Measurements from ENCODE around the gene WFDC8.
A peak's percentile ranks its signal among the peaks of the same experiment; 100 is the strongest.

The WFDC8 gene

DNA sequence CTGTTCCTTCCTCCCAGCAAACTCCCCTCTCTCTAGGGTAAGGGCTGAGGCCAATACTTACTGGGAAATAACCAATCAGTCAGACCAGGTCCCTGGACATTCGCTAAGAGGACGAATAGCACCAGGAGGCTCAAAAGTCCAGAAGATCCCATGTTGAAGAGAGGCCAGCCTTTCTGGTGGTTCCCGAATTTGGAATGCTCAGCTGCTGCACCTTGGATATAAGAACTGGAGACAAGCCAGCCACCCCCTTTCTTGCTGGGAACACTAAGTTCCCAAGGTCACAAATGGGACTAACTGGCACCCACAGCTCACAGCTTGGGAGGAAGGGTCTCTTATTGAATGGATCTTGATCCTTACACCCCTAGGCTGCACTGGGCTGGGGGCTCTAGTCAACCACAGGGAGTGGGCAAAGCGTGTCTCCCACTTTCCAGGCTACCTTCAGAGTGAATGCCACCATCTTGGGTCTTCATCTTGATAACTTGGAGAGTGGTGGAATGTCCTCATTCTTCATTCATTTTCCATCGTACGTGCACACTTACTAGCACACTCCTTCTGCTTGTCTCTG is 31.8 kb downstream of the WFDC8 start, which contains the start of gene EPPIN:
TSS of gene EPPIN (minus strand) at position 196 of the 565 bp plus-strand sequence. CDS start at position 152, 44 bp downstream.
- DNase-seq = no peak

DNA sequence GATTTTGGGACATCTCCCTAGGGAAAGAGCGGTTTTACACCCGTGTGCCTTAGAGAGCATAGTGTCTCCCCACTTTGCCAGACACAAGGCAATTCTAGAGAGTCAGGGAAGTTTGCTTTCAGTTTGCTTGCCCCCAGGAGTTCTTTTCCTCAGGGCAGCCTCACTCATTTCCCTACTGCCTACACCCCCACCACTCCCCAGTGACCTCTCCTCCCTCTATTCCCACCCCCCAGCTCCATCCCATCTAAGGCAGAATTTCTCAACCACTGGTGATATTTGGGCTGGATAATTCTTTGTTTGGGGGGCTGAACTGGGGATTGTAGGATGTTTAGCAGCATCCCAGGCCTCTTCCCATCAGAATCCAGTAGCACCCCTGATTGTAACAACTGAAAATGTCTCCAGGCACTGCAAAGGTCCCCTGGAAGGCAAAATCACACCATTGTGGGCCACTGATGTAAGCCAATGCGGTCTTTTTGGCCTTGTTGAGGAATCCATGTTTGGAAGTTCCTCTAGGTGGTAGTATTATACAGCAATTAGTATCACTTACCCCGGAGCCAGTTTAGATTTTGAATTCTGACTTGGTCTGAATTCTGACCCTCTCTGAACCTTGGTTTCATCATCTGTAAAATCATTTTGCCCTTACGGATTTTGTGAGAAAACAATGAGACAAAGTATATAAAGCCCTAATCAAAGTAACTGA is 33.2 kb downstream of the WFDC8 start:
- peak; percentile 41 for DNase-seq

DNA sequence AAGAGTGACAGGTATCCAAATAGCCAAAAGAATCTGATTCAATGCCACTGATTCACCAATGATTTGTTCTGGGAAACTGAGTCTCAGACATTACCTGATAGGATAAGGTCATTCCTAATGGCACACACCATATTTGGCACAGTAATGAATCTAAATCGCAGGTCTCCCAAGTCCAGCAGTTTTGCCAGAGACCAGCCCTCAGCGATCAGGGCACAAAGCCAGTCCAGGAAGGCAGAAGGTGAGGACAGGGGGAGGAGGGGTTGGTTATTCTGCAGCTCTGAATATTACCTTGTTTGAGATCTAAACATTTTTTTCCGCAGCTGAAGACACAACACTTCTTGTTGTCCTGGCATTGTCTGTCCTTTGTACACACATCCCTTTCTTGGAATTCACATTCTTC is 33.7 kb downstream of the WFDC8 start:
- DNase-seq = no peak

DNA sequence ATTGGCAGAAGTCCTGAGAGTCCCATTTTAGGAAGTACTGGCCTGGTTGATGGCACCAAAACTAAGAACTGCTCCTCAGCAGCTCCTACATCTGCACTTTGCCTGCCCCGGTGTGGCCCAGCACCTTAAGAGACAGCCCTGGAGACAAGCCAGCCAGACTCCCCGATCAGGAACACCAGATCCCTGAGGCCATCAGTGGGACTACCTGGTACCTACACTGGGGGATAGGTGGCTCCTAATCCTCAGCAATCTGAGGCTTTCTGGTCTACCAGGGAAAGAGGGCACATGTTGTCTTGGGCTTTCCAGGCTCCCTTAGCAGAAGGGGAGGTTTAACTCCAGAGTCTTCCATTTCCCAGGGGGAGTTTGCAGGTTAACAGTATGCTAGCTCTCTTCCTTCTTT is 39.7 kb downstream of the WFDC8 start, which contains the start of gene WFDC6:
TSS of gene WFDC6 (minus strand) at position 101 of the 400 bp plus-strand sequence. CDS start at position 26, 75 bp downstream.
- DNase-seq = no peak

DNA sequence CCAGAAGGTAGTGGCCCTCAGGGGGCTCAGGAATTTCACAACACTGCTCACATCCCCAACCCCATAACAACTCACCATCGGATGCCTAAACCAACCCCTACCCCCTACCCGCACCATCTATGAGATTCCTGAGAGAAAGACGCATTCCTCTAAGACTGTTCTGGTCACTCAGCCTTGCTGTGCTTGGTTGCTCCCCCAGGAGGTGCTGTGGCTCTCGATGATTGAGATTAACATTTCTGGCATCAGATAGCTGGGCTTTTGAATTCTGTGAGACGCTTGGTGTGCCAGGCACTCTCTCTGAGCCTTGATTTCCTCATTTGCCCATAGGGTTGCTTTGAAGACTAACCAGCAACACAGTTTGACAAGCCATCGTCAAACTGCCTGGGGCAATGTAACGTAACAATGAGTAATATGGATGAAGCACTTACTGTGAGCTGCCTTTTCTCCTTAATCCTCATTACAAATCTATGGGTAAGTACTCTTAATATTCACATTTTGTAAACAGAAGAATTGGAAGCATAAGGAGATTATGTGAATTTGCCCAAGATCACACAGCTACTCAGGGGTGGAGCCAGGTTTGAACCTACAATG is 40.8 kb downstream of the WFDC8 start:
- no peak for DNase-seq

DNA sequence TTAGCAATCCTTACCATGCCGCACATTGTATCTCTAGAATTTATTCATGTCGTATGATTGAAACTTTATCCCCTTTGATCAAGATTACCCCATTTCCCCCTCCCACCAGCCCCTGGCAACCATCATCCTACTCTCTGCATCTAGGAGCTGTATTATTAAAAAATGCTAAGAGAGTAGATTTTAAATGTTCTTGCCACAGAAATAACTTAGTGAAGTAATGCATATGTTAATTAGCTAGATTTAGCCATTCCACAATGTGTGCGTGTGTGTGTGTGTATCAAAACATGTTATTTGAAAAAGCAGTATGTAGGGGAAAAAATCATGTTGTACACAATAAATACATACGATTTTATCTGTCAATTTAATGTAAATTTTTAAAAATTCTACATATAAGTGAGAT is 51.8 kb downstream of the WFDC8 start:
- DNase-seq = no peak

DNA sequence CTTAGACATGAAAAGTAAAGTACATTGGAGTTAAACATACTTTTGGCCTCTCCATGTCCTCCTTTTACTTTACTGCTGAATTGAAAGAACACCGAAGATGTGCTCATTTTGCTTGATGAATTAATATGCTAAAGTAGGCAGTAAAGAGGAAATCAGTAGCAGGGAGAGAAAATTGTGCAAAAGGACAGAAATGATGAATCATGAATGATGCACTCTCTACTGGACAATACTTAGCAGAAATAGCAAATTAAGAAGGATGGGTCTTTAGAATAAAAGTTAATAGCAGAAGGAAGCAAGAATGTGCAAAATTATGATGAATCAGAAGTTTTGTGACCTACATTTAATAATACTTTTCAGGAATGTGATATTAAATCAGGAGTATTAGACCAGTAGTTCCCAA is 55.3 kb downstream of the WFDC8 start:
- no peak for DNase-seq

DNA sequence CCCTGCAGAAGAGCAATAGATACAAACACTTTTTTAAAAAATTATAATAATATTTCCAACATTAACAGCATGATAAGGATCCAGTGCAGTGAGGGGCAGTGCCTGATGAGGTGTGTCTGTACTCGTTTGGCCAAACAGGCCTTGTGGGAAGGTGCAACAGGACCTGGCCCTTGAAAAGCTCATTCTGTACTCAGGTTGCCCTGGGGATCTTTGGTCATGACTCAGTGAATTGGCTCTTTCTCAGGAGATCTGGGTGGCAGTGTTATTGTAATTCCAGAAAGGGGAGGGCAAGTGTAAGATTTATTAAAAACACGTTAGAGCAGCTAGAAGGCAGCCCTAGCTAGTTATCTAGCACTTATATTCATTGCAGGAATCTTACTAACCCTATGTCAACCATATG is 60.8 kb downstream of the WFDC8 start:
- no peak for DNase-seq

DNA sequence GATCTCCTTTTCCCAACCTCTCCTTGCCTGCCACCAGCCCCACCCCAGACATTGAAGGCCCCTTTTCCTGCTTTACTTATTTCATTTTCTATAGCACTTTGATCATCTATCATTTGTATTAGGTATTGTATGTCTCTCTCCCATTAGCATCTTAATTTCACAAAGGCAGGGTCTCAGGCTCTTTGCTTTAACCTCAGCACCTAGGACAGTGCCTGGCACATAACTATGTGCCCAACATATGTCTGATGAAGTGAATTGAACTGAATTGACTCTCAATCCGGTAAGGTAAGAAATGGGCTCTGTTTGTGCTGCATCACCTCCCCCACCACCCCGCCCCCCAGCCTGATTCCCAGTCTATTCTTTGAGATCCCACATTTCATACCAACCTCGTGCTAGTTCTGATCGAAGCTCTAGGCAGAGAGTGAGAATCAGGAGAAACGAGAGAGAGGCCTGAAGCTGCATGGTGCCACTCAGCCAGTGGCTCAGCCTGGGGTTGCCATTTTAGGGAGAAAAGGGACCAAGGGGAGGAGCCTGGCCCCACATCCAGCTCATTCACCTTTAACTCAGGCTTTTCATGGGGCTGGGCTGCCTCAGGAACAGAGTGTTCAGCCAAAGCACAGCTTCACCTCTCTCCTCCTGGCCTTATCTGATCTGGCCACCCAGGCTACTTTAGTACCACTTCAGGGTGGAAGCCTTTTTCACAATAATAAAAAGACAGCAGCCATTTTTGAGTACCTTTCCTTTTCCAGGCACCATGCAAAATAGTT is 63.8 kb downstream of the WFDC8 start, which contains the start of gene SPINT3:
TSS of gene SPINT3 (minus strand) at position 476 of the 767 bp plus-strand sequence. CDS start at position 462, 14 bp downstream.
- no peak for DNase-seq

DNA sequence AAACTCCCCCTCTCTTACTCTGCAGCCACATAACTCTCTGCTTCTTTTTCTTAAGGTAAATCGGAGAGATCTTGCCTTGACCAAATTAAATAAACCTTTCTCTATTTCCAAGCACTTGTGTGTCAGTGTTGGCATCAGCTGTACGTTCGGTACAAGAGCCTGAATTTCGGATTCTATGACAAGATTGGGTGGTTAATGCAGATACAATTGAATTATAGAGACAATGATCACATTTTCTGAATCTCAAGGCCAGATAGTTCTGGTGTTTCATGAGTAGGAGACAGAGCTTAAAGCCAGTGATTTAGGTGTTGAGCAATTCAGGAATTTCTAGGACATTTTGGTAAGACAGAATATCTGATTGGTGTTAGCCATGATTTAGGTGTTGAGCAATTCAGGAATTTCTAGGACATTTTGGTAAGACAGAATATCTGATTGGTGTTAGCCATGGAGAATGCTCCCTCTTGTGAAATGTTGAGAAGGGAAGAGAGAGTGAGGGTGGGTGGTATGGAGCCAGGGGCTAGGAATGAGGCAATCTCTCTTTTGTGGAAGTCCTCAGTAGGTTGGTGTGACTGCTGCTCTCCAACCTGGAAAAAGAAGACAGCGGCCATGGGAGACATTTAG is 68.7 kb downstream of the WFDC8 start:
- DNase-seq = no peak

DNA sequence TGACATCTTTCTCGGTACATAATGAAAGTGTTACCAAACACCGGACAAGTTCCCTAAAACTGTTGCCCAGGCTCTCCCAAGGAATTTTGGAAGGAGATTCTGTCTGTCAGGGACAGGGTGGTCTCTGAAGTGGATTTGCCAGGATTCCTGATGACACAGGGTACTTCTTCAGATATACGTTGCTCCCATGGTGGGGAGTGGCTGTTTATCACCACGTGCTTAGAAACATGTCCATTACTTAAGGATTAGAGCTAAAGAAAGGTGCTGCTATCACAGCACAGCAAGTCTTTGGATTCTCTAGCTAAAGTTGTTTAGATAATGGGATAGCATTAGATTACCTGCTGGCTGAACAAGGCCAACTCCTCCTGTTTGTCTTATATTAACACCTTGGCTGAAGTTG is 70.0 kb downstream of the WFDC8 start:
- DNase-seq = no peak

DNA sequence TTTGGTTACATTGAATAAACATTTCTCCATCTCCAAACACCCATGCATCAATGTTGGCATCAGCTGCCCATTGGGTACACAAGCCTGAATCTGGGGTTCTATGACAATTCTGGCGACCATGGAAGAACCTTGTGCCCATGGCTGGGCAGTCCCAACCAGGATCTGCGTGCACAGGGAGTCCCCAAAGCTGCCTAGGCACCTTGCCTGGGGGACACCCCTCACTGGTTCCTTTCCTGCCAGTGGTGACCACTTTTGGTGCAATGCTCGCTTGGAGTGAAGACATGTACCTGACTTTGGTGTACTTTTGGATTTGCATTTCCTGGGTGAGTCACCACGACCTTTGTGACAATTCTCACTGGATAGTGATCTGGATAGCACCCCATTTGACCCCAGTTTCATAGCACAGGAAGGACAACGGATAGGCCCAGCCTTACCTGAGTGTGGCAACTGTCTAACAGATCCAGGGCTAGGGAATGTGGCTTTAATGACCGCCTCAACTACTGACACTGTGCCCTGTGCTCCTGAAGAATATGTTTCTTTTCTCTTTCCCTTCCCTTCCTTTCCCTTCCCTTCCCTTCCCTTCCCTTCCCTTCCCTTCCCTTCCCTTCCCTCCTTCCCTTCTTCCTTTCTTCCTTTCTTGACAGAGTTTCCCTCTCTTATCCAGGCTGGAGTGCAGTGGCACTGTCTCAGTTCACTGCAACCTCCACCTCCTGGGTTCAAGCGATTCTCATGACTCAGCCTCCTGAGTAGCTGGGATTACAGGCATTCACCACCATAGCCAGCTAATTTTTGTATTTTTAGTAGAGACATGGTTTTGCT is 70.8 kb downstream of the WFDC8 start:
- DNase-seq = no peak

DNA sequence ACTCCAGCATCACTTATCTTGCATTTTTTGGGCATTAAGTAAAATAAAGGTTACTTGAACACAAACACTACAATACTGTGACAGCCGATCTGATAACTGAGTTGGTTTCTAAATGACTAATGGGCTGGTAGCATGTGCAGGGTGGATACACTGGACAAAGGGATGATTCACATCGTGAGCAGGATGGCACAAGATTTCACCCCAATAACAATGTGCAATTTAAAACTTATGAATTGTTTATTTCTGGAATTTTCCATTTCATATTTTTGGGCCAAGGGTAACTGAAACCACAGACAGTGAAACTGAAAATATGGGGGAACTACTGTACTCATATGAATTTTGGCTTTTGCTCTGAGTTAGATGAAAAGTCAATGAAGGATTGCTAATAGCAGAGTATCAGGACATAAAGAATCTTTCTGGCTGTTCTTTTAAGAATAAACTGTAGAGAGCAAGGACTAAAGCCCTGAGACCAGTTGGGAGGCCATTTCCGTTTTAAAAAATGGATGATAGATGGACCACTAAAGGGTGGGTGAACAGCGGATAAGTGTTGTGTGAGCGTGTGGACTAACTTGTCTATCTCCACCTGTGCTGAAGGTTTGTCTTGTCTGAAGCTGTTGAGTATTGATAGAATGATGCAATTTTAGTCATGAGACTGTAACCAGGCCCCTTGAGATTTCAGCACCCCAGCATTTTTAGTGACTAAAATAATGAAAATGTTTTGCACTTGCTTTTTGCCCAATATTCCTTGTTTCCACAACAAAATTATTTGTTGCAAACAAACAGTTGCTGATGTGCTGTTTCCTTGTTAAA is 71.9 kb downstream of the WFDC8 start:
- DNase-seq = no peak

DNA sequence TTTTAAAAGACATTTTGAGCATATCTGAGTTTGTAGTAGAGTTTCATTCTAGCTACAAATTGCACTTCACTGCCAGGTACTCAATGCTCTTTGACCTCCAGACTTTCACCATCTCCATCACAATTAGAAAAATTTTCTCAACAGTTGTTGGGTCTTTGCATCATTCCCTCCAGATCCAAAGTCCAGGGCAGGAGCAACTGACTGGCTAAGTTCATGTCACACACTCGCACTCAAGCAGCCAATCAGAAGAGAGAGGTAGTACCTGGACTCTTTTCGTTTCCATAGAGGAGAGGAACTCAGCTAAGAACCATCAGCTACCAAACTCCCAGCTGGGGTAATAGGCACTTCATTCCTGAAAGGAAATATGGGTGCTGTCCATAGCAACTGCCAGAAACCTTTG is 72.7 kb downstream of the WFDC8 start:
- no peak for DNase-seq

DNA sequence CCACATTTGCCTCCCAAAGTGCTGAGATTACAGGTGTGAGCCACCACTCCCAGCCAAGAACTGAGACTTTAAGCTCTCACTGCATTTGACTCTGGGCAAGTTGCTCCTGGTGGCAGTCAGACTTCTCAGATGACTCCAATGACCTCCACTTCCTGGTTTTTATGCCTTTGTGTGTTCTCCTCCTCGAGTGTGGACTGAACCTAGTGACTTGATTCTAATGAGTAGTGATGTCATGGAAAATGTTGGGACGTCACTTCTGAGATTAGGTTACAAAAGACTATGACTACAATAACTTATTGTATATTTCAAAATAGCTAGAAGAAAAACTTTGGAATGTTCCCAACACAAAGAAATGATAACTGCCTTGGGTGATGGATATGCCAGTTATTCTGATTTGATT is 75.7 kb downstream of the WFDC8 start:
- no peak for DNase-seq

DNA sequence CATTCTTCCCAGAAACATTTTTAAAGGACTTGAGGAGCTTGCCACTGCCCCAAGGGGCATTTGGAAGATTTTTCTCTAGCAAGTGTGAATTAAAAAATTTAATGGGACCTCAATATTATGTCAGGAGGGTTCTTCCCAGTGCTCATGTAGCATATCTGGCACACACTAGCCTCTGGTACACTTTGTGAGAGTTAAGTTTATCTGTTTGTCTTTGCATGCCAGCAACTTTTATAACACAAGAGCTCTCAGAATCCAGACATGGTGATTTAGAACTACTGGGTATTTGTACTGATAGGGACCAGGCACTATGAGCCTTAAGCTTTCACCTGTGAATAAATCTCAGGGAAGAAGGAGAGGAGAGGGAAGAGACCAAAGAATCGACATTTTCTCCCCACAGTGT is 76.5 kb downstream of the WFDC8 start:
- no peak for DNase-seq
